Fibroblast of lung (primary cell): ENCODE results near the gene SPSB1.

Source experiments
- CTCF ChIP-seq, 2 donors: IDR thresholded peaks in 1 of 2; conservative IDR thresholded peaks in 1 of 2; 1 replicate in 1 of 2; 2 replicates in 1 of 2; pipeline ENCODE4 v1.5.1; 2011 to 2012; ENCODE audit warnings: low read length in 2 of 2, control low read depth in 1 of 2, inconsistent platforms in 1 of 2, low read depth in 1 of 2, mild to moderate bottlenecking in 1 of 2
- EZH2 ChIP-seq: IDR thresholded peaks from 2 replicates; pipeline ENCODE4 v1.5.1; 2012; ENCODE audit warnings: low read length, control low read depth, mild to moderate bottlenecking; ENCODE audit errors: missing control alignments

- TF ChIP-seq CTCF (conservative IDR thresholded peaks at IDR 0.05 in 1 of 2, IDR thresholded peaks at IDR 0.05 in 1 of 2; ENCODE audit: low read depth in 1 of 2, low read length in 2 of 2) (no peak), EZH2 (no peak)
Observed at GRCh38 chr1:9399510-9400424, 107.1 kb downstream of the SPSB1 start.
